Activated CD8-positive, alpha-beta memory T cell treated with anti-CD3 and anti-CD28 coated beads for 24 hours (primary cell): Measurements from ENCODE around the gene SYT9.
"Not testable (repeated sequence)": the region's sequence is repeated elsewhere in the genome, so short reads cannot be mapped to it uniquely, and the experiment has no call there.

Experiments
- DNase-seq: peaks from one replicate; pipeline ENCODE4 v3.0.0-alpha.2; 2020

The SYT9 gene

DNA sequence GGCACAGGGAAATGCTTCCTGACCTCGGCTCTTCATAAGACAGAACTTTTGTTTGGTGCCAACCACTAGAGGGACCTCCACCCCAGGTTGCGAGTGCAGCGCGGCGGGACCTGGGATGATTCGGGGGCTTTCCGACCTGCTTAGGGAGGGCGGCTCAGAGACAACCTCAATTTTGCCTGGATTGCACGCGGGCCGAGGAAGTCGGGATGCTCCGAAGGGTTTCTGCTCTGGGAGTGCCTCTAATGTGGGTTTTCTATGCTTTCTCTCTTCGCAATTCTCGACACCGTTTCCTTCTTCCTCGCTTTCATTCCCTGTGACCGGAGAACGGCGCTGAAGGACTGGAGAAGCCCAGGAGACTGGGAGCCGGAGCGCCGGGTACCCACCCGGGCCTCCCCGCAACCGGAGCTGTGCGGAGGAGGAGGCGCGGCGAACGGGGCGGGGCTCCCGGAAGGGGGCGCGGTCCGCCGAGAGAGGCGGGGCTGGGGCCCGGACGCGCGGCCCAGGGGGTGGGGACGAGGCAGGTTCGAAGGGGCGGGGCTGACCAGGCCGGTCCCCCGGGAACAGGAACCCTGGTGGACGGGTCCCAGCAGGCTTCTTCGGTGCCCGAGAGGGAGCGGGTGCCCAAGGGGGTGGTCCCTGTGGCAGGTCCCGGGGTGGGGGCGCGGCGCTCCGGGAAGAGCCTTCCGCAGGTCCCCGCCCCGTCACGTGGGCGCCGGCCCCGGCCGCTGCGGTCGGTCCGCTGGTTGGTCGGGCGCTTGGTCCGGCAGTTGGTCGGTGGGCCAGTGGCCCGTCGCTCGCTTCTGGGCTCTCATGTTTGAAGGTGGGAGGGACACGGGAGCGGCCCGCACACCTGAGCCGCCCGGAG is 261.8 kb downstream of the SYT9 start, which contains the start of gene PPFIBP2:
Gene PPFIBP2, plus strand, starts transcription at position 766 of the 865 bp plus-strand sequence. CDS start 35,477 bp downstream, outside the sequence.
- peak; percentile 93 for DNase-seq

DNA sequence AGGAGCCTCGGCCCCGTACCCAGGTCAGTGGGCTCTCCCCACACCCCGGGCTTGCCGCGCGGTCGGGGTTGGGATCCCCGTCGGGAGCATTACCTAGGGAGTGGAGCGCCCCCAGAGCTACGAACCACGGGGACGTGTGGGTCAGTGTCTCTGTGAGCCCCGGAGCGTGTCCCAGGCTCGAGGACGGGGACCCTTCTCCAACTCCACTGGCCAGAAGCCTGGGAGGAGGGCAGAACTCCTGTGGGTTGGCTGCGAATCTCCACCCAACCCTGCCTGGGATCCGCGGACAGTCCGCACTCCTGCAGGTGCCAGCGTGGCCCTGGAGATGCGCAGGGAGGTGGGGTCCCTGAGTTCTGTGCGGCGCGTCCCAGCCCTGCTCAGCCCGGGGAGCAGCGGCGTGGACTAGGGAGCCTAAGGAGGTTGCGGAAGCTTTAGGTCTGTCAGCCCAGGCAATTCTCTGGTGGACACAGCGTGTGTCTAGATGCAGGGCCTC is 262.4 kb downstream of the SYT9 start:
- DNase-seq = no peak

DNA sequence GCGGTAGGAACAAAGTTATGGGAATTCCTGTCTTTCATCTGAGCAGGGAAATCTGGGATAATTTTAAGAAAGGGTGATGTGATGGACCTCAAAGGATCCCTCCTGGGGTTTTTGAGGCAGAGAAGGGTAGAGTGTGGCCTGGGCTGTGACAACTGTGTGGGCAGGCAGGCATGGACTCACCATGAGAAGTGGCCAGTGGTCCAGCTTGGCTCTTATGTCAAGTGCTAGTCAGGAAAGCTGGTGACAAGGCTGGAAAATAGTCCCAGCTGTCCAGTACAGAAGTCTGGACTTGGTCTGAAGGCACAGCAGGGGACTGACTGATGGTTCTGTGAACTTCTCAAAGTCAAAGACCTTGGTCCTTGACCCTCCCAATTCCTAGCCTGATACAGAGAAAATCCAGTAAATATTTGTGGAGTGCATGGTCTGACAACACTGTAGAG is 263.8 kb downstream of the SYT9 start:
- no peak for DNase-seq

DNA sequence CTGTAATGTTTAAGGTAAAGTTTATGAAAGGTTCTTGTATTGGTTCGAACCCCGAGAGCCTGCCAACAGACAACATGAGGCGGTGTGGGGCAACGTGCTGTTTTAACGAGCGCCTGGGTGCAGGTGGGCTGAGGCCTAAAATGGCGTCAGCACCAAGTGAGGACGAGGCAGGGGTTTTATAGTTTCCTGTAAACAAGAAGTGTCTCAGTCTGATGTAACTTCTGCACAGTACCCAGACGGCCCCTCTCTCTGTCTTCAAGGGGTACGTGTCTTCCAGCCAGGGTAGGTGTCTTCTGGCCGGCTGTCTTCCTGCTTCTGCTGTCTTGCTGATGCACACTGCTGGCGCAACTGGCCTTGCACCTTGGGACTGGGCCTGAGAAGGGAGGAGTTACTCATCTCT is 264.8 kb downstream of the SYT9 start:
- no peak for DNase-seq

DNA sequence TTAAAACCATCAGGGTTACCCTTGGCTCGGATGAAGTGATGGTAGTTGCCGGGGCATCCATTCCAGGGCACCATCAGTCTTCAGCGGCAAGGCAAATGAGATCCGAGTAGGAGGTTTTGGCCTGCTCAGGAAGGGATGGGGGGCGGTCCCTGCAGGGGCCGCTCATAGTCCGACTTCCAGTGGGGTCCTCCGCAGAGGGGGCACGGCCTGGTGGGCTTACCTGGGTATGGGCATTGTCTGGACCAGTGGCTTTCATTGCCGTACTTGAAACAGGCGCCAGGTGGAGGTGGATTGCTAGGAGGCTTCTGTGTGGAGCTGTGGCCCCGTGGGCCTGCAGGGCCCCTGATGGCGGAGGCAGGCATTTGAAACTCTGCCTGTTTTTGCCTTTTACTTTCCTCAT is 266.0 kb downstream of the SYT9 start:
- DNase-seq = not testable (repeated sequence)
